Keratinocyte (primary cell): Measurements from ENCODE around the gene ATP1A4. TPM values are rescaled to one million over a fixed set of nuclear protein-coding genes. Genes with fewer than 3 reads are reported as not detected.

Experiments
- DNase-seq: peaks from one replicate; pipeline ENCODE4 v3.0.0-alpha.2; 2011; ENCODE audit warnings: low read depth, missing footprints, low spot score
- FAIRE-seq: peaks from 2 replicates; lab custom pipeline; 2011; peaks lifted over from hg19 to GRCh38; lab: Jason Lieb, UNC
- H2AFZ ChIP-seq: 2 replicates; pipeline ENCODE4 v1.6.0; 2012; ENCODE audit warnings: low read length, control low read depth, inconsistent platforms; ENCODE audit not compliant: control insufficient read depth
- H3K27ac ChIP-seq: 2 replicates; pipeline ENCODE4 v1.5.1; 2011; ENCODE audit warnings: low read length; ENCODE audit not compliant: control insufficient read depth, insufficient read depth
- H3K27me3 ChIP-seq: 3 replicates; pipeline ENCODE4 v1.6.0; 2011; ENCODE audit warnings: low read length; ENCODE audit not compliant: control insufficient read depth, insufficient read depth; ENCODE audit errors: extremely low read depth
- H3K36me3 ChIP-seq, 2 experiments: 2 replicates in 1 of 2; 3 replicates in 1 of 2; pipeline ENCODE4 v1.5.1; 2011; ENCODE audit warnings: low read length in 2 of 2, mild to moderate bottlenecking in 1 of 2; ENCODE audit not compliant: control insufficient read depth in 2 of 2, insufficient read depth in 2 of 2; ENCODE audit errors: extremely low read depth in 1 of 2
- H3K4me1 ChIP-seq: 3 replicates; pipeline ENCODE4 v1.5.1; 2011; ENCODE audit warnings: low read length; ENCODE audit not compliant: control insufficient read depth, insufficient read depth; ENCODE audit errors: extremely low read depth
- H3K4me2 ChIP-seq: 3 replicates; pipeline ENCODE4 v1.6.0; 2011; ENCODE audit warnings: low read depth, low read length; ENCODE audit not compliant: control insufficient read depth, insufficient read depth; ENCODE audit errors: extremely low read depth
- H3K4me3 ChIP-seq, 3 experiments: fragments of 200-600 bp in 1 of 3; sonication (generic) in 1 of 3; 2 replicates in 2 of 3; 3 replicates in 1 of 3; pipeline ENCODE4 v1.5.1; 2011 to 2016; ENCODE audit warnings: low read length in 3 of 3, mild to moderate bottlenecking in 3 of 3, control low read depth in 2 of 3, inconsistent platforms in 1 of 3, low read depth in 1 of 3, mixed read lengths in 1 of 3, mixed run types in 1 of 3, moderate library complexity in 1 of 3; ENCODE audit not compliant: control insufficient read depth in 2 of 3, insufficient read depth in 2 of 3; ENCODE audit errors: extremely low read depth in 1 of 3
- H3K79me2 ChIP-seq: 2 replicates; pipeline ENCODE4 v1.6.0; 2012; ENCODE audit warnings: low read length; ENCODE audit not compliant: control insufficient read depth, insufficient read depth
- H3K9ac ChIP-seq: 3 replicates; pipeline ENCODE4 v1.6.0; 2011; ENCODE audit warnings: low read length; ENCODE audit not compliant: control insufficient read depth, insufficient read depth; ENCODE audit errors: extremely low read depth
- H3K9me1 ChIP-seq: 3 replicates; pipeline ENCODE4 v1.6.0; 2011; ENCODE audit warnings: low read length; ENCODE audit not compliant: control insufficient read depth, insufficient read depth; ENCODE audit errors: extremely low read depth
- H3K9me3 ChIP-seq: 2 replicates; pipeline ENCODE4 v1.5.1; 2012; ENCODE audit warnings: low read depth, low read length; ENCODE audit not compliant: control insufficient read depth
- H4K20me1 ChIP-seq: 3 replicates; pipeline ENCODE4 v1.6.0; 2011; ENCODE audit warnings: low read length; ENCODE audit not compliant: control insufficient read depth, insufficient read depth; ENCODE audit errors: extremely low read depth
- CTCF ChIP-seq, 3 experiments: IDR thresholded peaks in 1 of 3; conservative IDR thresholded peaks in 1 of 3; optimal IDR thresholded peaks in 1 of 3; 2 replicates in 2 of 3; 3 replicates in 1 of 3; pipeline versions ENCODE3 to v1.5.1; 2011; ENCODE audit warnings: low read length in 3 of 3, mild to moderate bottlenecking in 3 of 3, moderate library complexity in 2 of 3, control low read depth in 1 of 3, inconsistent platforms in 1 of 3; ENCODE audit not compliant: insufficient read depth in 2 of 3; ENCODE audit errors: extremely low read depth in 1 of 3
- EZH2 ChIP-seq: IDR thresholded peaks from one replicate; pipeline ENCODE4 v1.6.1; 2012; ENCODE audit warnings: inconsistent platforms, mild to moderate bottlenecking, low read length, moderate library complexity
- dilution Hi-C: fragments of 300-500 bp; cut with MboI; formaldehyde crosslinking; loops from one replicate; pipeline ENCODE4 v1.7.0; 2020; ENCODE audit warnings: low sequenced_read_pairs; ENCODE audit not compliant: extremely low pct_ligation_motif_present
- polyA plus RNA-seq, 5 experiments: library from polyadenylated mRNA; depleted of rRNA in 3 of 5; stranded (reverse) in 3 of 5; stranded (forward) in 1 of 5; unstranded in 1 of 5; fragments of >200 nt; gene quantifications; 1 replicate in 1 of 5; 2 replicates in 3 of 5; 3 replicates in 1 of 5; pipeline versions ENCODE4 v1.2.1 to v1.2.3, GENCODE V29; 2011 to 2012; ENCODE audit warnings: missing spikeins in 2 of 5, low read depth in 1 of 5, low replicate concordance in 1 of 5

Gene ATP1A4
- polyA plus RNA-seq, 1 donor (not counting 4 experiments of a cell fraction or from before 2014, with no cell fraction given): not detected

- no peaks in the 10 kb centered on the region for H3K79me2 ChIP-seq
- no peak overlapping the region for H3K9ac ChIP-seq
- H3K4me3 ChIP-seq: no peak overlapping the region
- no peak overlapping the region for H3K27ac ChIP-seq
- no peak overlapping the region for H3K4me2 ChIP-seq
- no peaks in the 10 kb centered on the region for H4K20me1 ChIP-seq
- TF ChIP-seq EZH2 (no peak), CTCF (optimal IDR thresholded peaks at IDR 0.05 in 1 of 3, IDR thresholded peaks at IDR 0.05 in 1 of 3, conservative IDR thresholded peaks at IDR 0.05 in 1 of 3; ENCODE audit: extremely low read depth in 1 of 3, insufficient read depth in 2 of 3, low read length in 3 of 3) (no peak)
- peaks cover 3% of the 10 kb centered on the region for H3K9me1 ChIP-seq
- H3K4me1 ChIP-seq: peaks cover 38% of the 10 kb centered on the region
- H2AFZ ChIP-seq: no peak overlapping the region
- peaks cover 19 to 51% of the 10 kb centered on the region in 2 experiments for H3K36me3 ChIP-seq
- no peak for FAIRE-seq
- no peaks in the 10 kb centered on the region for H3K9me3 ChIP-seq
- dilution Hi-C loops: no loop called here
- DNase-seq: no peak
- no peaks in the 10 kb centered on the region for H3K27me3 ChIP-seq
These were observed 71.1 kb downstream of the ATP1A4 start for GRCh38 chr1:160222546-160222945.

- no peak for FAIRE-seq
- Histone ChIP-seq H3K27me3 (no peaks in the 10 kb centered on the region), H3K9me3 (no peaks in the 10 kb centered on the region), H3K4me3 (no peak overlapping the region), H3K9me1 (no peaks in the 10 kb centered on the region), H4K20me1 (no peaks in the 10 kb centered on the region), H3K4me2 (no peak overlapping the region), H3K79me2 (no peaks in the 10 kb centered on the region), H3K4me1 (peaks cover 18% of the 10 kb centered on the region), H2AFZ (no peak overlapping the region), H3K27ac (no peak overlapping the region), H3K36me3 (peaks cover 17 to 34% of the 10 kb centered on the region in 2 experiments), H3K9ac (no peak overlapping the region)
- TF ChIP-seq EZH2 (no peak), CTCF (optimal IDR thresholded peaks at IDR 0.05 in 1 of 3, IDR thresholded peaks at IDR 0.05 in 1 of 3, conservative IDR thresholded peaks at IDR 0.05 in 1 of 3; ENCODE audit: extremely low read depth in 1 of 3, insufficient read depth in 2 of 3, low read length in 3 of 3) (no peak)
- dilution Hi-C loops: no loop called here
- no peak for DNase-seq
These were observed 73.2 kb downstream of the ATP1A4 start for GRCh38 chr1:160224606-160225005.
